Tibial nerve (tissue), 4 donors: ENCODE results near the gene PHF19. TPM values are rescaled to one million over a fixed set of nuclear protein-coding genes. Genes with fewer than 3 reads are reported as not detected.

ENCODE experiments used
- DNase-seq, 2 donors: peaks; one replicate each; pipeline ENCODE4 v3.0.0-alpha.2; 2019; ENCODE audit warnings: low spot score in 2 of 2
- H3K27ac ChIP-seq, 4 donors: fragments of 200-600 bp; sonication (generic) in 3 of 4; one replicate each; pipeline ENCODE4 v1.5.1; 2017 to 2019; ENCODE audit warnings: mild to moderate bottlenecking in 1 of 4
- H3K27me3 ChIP-seq, 2 donors: fragments of 200-600 bp; sonication (generic) in 1 of 2; one replicate each; pipeline versions ENCODE4 v1.5.1 to v1.6.0; 2017 to 2019
- H3K36me3 ChIP-seq, 3 donors: fragments of 200-600 bp; sonication (generic); one replicate each; pipeline ENCODE4 v1.5.1; 2018 to 2019
- H3K4me1 ChIP-seq, 4 donors: fragments of 200-600 bp; sonication (generic) in 3 of 4; one replicate each; pipeline ENCODE4 v1.5.1; 2017 to 2019
- H3K4me3 ChIP-seq, 4 donors: fragments of 200-600 bp; sonication (generic) in 3 of 4; one replicate each; pipeline ENCODE4 v1.5.1; 2017 to 2019; ENCODE audit warnings: mild to moderate bottlenecking in 1 of 4, moderate library complexity in 1 of 4
- H3K9me3 ChIP-seq, 4 donors: fragments of 200-600 bp; sonication (generic) in 3 of 4; one replicate each; pipeline ENCODE4 v1.5.1; 2017 to 2019
- CTCF ChIP-seq, 5 experiments: fragments of 200-600 bp in 3 of 5; fragments of 450-650 bp in 2 of 5; sonication (generic) in 3 of 5; IDR thresholded peaks; one replicate each; pipeline ENCODE4 v1.5.1; 2016 to 2019; ENCODE audit warnings: antibody characterized with exemption in 5 of 5, mild to moderate bottlenecking in 3 of 5, moderate library complexity in 2 of 5
- EP300 ChIP-seq, 2 donors: sonication (generic); formaldehyde crosslinking; IDR thresholded peaks; one replicate each; pipeline ENCODE4 v1.6.1; 2017; ENCODE audit warnings: antibody characterized with exemption in 2 of 2, mild to moderate bottlenecking in 1 of 2
- POLR2A ChIP-seq, 2 donors: fragments of 450-650 bp; IDR thresholded peaks; one replicate each; pipeline ENCODE4 v1.6.1; 2017; ENCODE audit warnings: antibody characterized with exemption in 2 of 2, mild to moderate bottlenecking in 2 of 2, moderate library complexity in 2 of 2
- WGBS, 2 donors: methylation state at CpG; one replicate each; pipeline ENCODE4 v1.1.5; 2018; 5-methylcytosine and 5-hydroxymethylcytosine counted together
- total RNA-seq, 4 donors: library from RNA; depleted of rRNA; stranded (reverse); fragments of >200 nt; gene quantifications; one replicate each; pipeline ENCODE4 v1.1.0, GENCODE V29; 2016

Gene PHF19
- total RNA-seq, 4 donors from 2014 or later: 31.2 to 61.6 (median 44.3) TPM

GRCh38 chr9:120853198-120853597 is 23.8 kb downstream of the PHF19 start:
- no peak overlapping the region for H3K4me3 ChIP-seq
- no peaks in the 10 kb centered on the region for H3K27me3 ChIP-seq
- no peak for DNase-seq
- H3K27ac ChIP-seq: no peak overlapping the region
- WGBS, 2 donors: 85 to 87% methylated on average over 6 of the region's 6 CpGs
- H3K36me3 ChIP-seq: peaks cover 0 to 82% (median 4%) of the 10 kb centered on the region in 3 donors
- H3K4me1 ChIP-seq: peaks cover 0 to 6% (median 0%) of the 10 kb centered on the region in 4 donors
- H3K9me3 ChIP-seq: no peaks in the 10 kb centered on the region
- TF ChIP-seq EP300 (IDR thresholded peaks at IDR 0.05): no peak
- TF ChIP-seq CTCF (IDR thresholded peaks at IDR 0.05): no peak
- TF ChIP-seq POLR2A (IDR thresholded peaks at IDR 0.05): no peak

- H3K27ac ChIP-seq: no peak overlapping the region
- TF ChIP-seq EP300 (IDR thresholded peaks at IDR 0.05) (no peak), POLR2A (IDR thresholded peaks at IDR 0.05) (no peak), CTCF (IDR thresholded peaks at IDR 0.05) (no peak)
- H3K36me3 ChIP-seq: peaks cover 0 to 77% (median 0%) of the 10 kb centered on the region in 3 donors
- WGBS, 2 donors: 66 to 75% methylated on average over 5 of the region's 5 CpGs
- no peak overlapping the region for H3K4me3 ChIP-seq
- no peak for DNase-seq
- no peaks in the 10 kb centered on the region for H3K27me3 ChIP-seq
- no peaks in the 10 kb centered on the region for H3K9me3 ChIP-seq
- peaks cover 0 to 6% (median 0%) of the 10 kb centered on the region in 4 donors for H3K4me1 ChIP-seq
Observed at GRCh38 chr9:120852240-120853010, 24.6 kb downstream of the PHF19 start.

- TF ChIP-seq POLR2A (IDR thresholded peaks at IDR 0.05) (no peak), CTCF (IDR thresholded peaks at IDR 0.05) (no peak), EP300 (IDR thresholded peaks at IDR 0.05) (no peak)
- Histone ChIP-seq H3K9me3 (no peaks in the 10 kb centered on the region), H3K36me3 (peaks cover 0 to 67% (median 0%) of the 10 kb centered on the region in 3 donors), H3K27ac (no peak overlapping the region), H3K4me3 (no peak overlapping the region), H3K27me3 (no peaks in the 10 kb centered on the region), H3K4me1 (peaks cover 0 to 3% (median 0%) of the 10 kb centered on the region in 4 donors)
- 87 to 100% methylated on average over 1 of the region's 1 CpG for WGBS, 2 donors
- no peak for DNase-seq
Observed at GRCh38 chr9:120851449-120851848, 25.5 kb downstream of the PHF19 start.

GRCh38 chr9:120850315-120850714 is 26.7 kb downstream of the PHF19 start:
- H3K4me3 ChIP-seq: no peak overlapping the region
- TF ChIP-seq POLR2A (IDR thresholded peaks at IDR 0.05) (no peak), CTCF (IDR thresholded peaks at IDR 0.05) (no peak), EP300 (IDR thresholded peaks at IDR 0.05) (no peak)
- no peak overlapping the region for H3K27ac ChIP-seq
- no peaks in the 10 kb centered on the region for H3K9me3 ChIP-seq
- DNase-seq: no peak
- WGBS, 2 donors: 69 to 96% methylated on average over 3 of the region's 3 CpGs
- no peaks in the 10 kb centered on the region for H3K4me1 ChIP-seq
- no peaks in the 10 kb centered on the region for H3K27me3 ChIP-seq
- peaks cover 0 to 69% (median 0%) of the 10 kb centered on the region in 3 donors for H3K36me3 ChIP-seq

GRCh38 chr9:120846906-120847305 is 30.1 kb downstream of the PHF19 start:
- H3K27me3 ChIP-seq: no peaks in the 10 kb centered on the region
- H3K4me3 ChIP-seq: no peak overlapping the region
- DNase-seq: no peak
- no peak overlapping the region for H3K27ac ChIP-seq
- TF ChIP-seq EP300 (IDR thresholded peaks at IDR 0.05) (no peak), POLR2A (IDR thresholded peaks at IDR 0.05) (no peak), CTCF (IDR thresholded peaks at IDR 0.05) (no peak)
- peaks cover 0 to 11% (median 7%) of the 10 kb centered on the region in 4 donors for H3K4me1 ChIP-seq
- WGBS, 2 donors: 66 to 71% methylated on average over 1 of the region's 1 CpG
- H3K36me3 ChIP-seq: peaks cover 0 to 40% (median 0%) of the 10 kb centered on the region in 3 donors
- H3K9me3 ChIP-seq: no peaks in the 10 kb centered on the region
